GM19372 (cell line): Measurements from ENCODE around the gene MPZL2.

Experiments used
- ATAC-seq: cut with Tn5 transposase; IDR thresholded peaks from one replicate; pipeline ENCODE4 v1.9.1; 2021; ENCODE audit warnings: mild to moderate bottlenecking, low read depth, moderate library complexity; ENCODE audit not compliant: unreplicated experiment

MPZL2 gene

DNA sequence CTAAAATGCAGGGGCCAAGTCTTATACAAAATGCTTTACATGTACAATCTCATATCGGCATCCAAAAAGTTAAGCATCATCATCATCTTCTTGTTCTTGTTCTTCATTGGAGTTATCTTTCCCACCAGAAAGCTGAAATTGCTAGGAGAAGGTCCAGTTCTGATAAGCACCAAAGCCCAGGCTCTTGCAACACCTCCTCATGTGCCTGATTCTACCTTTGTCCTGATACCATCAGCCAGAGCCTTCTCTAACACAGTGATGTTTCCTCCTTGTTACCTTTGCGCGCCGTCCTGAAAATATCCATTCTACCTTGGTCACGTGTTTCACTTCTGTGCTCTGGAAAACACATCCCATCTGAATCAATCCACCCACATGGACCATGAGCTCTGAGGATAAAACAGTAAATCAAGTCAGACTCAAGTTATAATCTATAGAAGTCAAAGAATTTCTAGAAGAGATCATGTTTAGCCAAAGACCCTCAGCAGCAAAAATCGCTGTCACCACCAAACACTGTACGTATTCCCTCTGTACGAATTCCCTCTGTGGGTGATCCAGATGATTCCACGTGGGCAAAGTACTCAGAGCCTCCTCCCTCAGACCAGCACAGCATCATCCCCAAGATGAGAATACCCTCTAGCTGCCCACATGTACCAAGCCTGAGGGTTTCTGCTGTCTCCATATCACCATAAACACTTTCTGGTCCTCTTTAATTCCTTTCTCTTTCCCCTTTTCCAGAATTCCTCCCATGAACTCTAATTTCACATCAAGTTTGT is 58.3 kb downstream of the MPZL2 start:
- no peak for ATAC-seq
